KMS-11 (cell line): ENCODE results near the gene ZIC1.

Source experiments
- H2AFZ ChIP-seq: fragments of 200-600 bp; sonication (generic); 2 replicates; pipeline ENCODE4 v1.6.1; 2016; ENCODE audit warnings: antibody characterized with exemption, mixed run types, low read depth
- H3K27ac ChIP-seq: fragments of 200-600 bp; sonication (generic); 2 replicates; pipeline ENCODE4 v1.6.1; 2016; ENCODE audit warnings: mild to moderate bottlenecking, mixed run types
- H3K27me3 ChIP-seq: fragments of 200-600 bp; sonication (generic); 2 replicates; pipeline ENCODE4 v1.6.1; 2017; ENCODE audit warnings: mild to moderate bottlenecking, low read depth, mixed run types, moderate library complexity; ENCODE audit not compliant: insufficient read depth
- H3K36me3 ChIP-seq: fragments of 200-600 bp; sonication (generic); 2 replicates; pipeline ENCODE4 v1.6.1; 2017; ENCODE audit warnings: mild to moderate bottlenecking, mixed run types; ENCODE audit not compliant: insufficient read depth
- H3K4me1 ChIP-seq: fragments of 200-600 bp; sonication (generic); 2 replicates; pipeline ENCODE4 v1.6.1; 2016; ENCODE audit warnings: mild to moderate bottlenecking, low read depth, mixed run types; ENCODE audit not compliant: poor library complexity, severe bottlenecking
- H3K4me2 ChIP-seq: fragments of 200-600 bp; sonication (generic); 2 replicates; pipeline ENCODE4 v1.7.0; 2016; ENCODE audit warnings: mild to moderate bottlenecking, mixed run types
- H3K4me3 ChIP-seq: fragments of 200-600 bp; sonication (generic); IDR thresholded peaks from 2 replicates; pipeline ENCODE4 v1.6.1; 2017; ENCODE audit warnings: low read depth, low read length, mixed read lengths; ENCODE audit not compliant: insufficient read depth
- H3K79me2 ChIP-seq: fragments of 200-600 bp; sonication (generic); 2 replicates; pipeline ENCODE4 v1.6.1; 2016; ENCODE audit warnings: low read depth, mixed run types; ENCODE audit not compliant: insufficient read depth
- H3K9ac ChIP-seq: fragments of 200-600 bp; sonication (generic); 2 replicates; pipeline ENCODE4 v1.6.1; 2016; ENCODE audit warnings: mild to moderate bottlenecking, mixed run types
- H4K20me1 ChIP-seq: fragments of 200-600 bp; sonication (generic); 2 replicates; pipeline ENCODE4 v1.6.1; 2016; ENCODE audit warnings: mild to moderate bottlenecking, mixed run types; ENCODE audit not compliant: insufficient read depth
- CTCF ChIP-seq: fragments of 200-600 bp; sonication (generic); conservative IDR thresholded peaks from 2 replicates; pipeline ENCODE4 v1.6.1; 2017; ENCODE audit warnings: low read depth, mild to moderate bottlenecking, antibody characterized with exemption, low read length, moderate library complexity, mixed read lengths

ZIC1 gene

DNA sequence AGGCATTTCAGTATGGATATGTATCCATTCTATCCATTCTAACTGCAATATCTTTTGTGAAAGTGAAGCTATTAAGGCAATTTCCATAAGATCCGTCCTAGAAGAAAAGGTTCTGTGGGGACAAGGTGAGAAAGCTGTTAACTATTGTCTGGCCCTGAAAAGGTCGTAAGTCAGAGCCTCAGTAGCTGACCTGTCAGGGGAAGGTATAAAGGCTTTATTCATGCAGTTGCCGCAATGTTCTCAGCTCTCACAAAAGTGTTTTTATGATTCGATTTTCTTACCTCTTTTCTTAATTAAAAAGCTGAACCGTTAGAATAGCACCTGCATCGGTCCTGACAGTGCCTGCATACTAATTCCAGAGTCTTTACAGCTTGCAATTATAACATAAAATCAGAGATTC, 27.6 kb upstream of the ZIC1 start:
- Histone ChIP-seq H3K79me2 (no peaks in the 10 kb centered on the region), H3K27ac (no peak overlapping the region), H3K4me3 (no peak overlapping the region), H3K36me3 (no peaks in the 10 kb centered on the region), H3K27me3 (no peaks in the 10 kb centered on the region), H3K4me2 (no peak overlapping the region), H4K20me1 (no peaks in the 10 kb centered on the region), H3K4me1 (no peaks in the 10 kb centered on the region), H2AFZ (no peak overlapping the region), H3K9ac (no peak overlapping the region)
- TF ChIP-seq CTCF = no peak

DNA sequence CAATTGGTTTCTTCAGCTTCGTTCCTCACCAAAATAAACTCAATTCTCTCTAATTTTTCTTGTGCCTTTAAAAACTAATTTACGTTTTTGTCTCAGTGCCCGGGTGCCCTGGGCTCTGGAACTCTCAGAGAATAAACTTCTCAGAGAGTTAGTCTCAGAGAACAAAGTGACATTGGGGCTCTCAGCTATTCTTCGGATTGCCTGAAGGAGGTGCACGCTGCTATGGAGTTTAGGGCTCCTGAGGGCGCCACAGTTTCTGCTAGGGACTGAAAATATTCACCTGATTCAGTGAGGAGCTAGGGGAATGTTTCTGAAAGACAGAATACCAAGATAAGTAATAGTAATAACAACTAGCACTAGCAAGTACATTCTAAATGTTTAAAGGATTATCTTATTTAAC, 25.5 kb upstream of the ZIC1 start:
- Histone ChIP-seq H3K4me2 (no peak overlapping the region), H3K79me2 (no peaks in the 10 kb centered on the region), H3K27ac (no peak overlapping the region), H3K4me3 (no peak overlapping the region), H3K9ac (no peak overlapping the region), H3K4me1 (no peaks in the 10 kb centered on the region), H3K27me3 (no peaks in the 10 kb centered on the region), H3K36me3 (no peaks in the 10 kb centered on the region), H2AFZ (no peak overlapping the region), H4K20me1 (no peaks in the 10 kb centered on the region)
- no peak for TF ChIP-seq CTCF

GRCh38 chr3:147384210-147385058, 24.7 kb upstream of the ZIC1 start:
- Histone ChIP-seq H4K20me1 (no peaks in the 10 kb centered on the region), H3K36me3 (no peaks in the 10 kb centered on the region), H3K4me2 (no peak overlapping the region), H3K79me2 (no peaks in the 10 kb centered on the region), H3K4me3 (no peak overlapping the region), H3K27ac (no peak overlapping the region), H3K27me3 (no peaks in the 10 kb centered on the region), H2AFZ (no peak overlapping the region), H3K9ac (no peak overlapping the region), H3K4me1 (no peaks in the 10 kb centered on the region)
- no peak for TF ChIP-seq CTCF

GRCh38 chr3:147385059-147386012, 23.8 kb upstream of the ZIC1 start:
- Histone ChIP-seq H3K36me3 (no peaks in the 10 kb centered on the region), H3K27me3 (no peaks in the 10 kb centered on the region), H3K4me2 (no peak overlapping the region), H2AFZ (no peak overlapping the region), H3K9ac (no peak overlapping the region), H3K79me2 (no peaks in the 10 kb centered on the region), H3K4me1 (no peaks in the 10 kb centered on the region), H3K4me3 (no peak overlapping the region), H4K20me1 (no peaks in the 10 kb centered on the region), H3K27ac (no peak overlapping the region)
- no peak for TF ChIP-seq CTCF
